IMR-90 (cell line): ENCODE measurements around the gene TGFB1. TPM values are rescaled to one million over a fixed set of nuclear protein-coding genes. Genes with fewer than 3 reads are reported as not detected.
A peak's percentile ranks its signal among the peaks of the same experiment; 100 is the strongest.

Experiments
- ATAC-seq: fragments of 200-7000 bp; cut with Tn5 transposase; 2 replicates; pipeline ENCODE4 v1.9.1; 2020; ENCODE audit warnings: low read depth, mild to moderate bottlenecking, moderate library complexity
- BruUV-seq: library from RNA; stranded (reverse); fragments of 400-500 nt; replicated peaks from 2 replicates; lab custom pipeline; 2021; lab: Mats Ljungman, UMichigan
- CTCF ChIA-PET: fragments of 300-600 bp; formaldehyde crosslinking; extraction: SDS; loops from one replicate; lab custom pipeline; 2021; ENCODE audit warnings: antibody characterized with exemption; lab: Yijun Ruan, JAX
- POLR2A ChIA-PET: fragments of 300-600 bp; sonication (Branson Sonifier 250); formaldehyde crosslinking; loops from one replicate; lab custom pipeline; 2022; ENCODE audit warnings: antibody characterized with exemption; ENCODE audit not compliant: unreplicated experiment; lab: Charles Lee
- DNase-seq: peaks from one replicate; pipeline ENCODE4 v3.0.0; 2013
- H2AFZ ChIP-seq: replicated peaks from 2 replicates; pipeline ENCODE3; 2013; ENCODE audit warnings: low read length, mild to moderate bottlenecking; ENCODE audit not compliant: poor library complexity
- H2AK5ac ChIP-seq: 2 replicates; pipeline ENCODE4 v1.6.1; 2013; ENCODE audit warnings: low read depth, low read length, inconsistent platforms
- H2AK9ac ChIP-seq: replicated peaks from 2 replicates; pipeline ENCODE3; 2013; ENCODE audit warnings: mild to moderate bottlenecking, low read depth, low read length, moderate library complexity; ENCODE audit not compliant: poor library complexity
- H2BK120ac ChIP-seq: 2 replicates; pipeline ENCODE4 v1.6.1; 2013; ENCODE audit warnings: low read depth, low read length, inconsistent platforms
- H2BK15ac ChIP-seq: 3 replicates; pipeline ENCODE4 v1.6.1; 2013; ENCODE audit warnings: low read depth, low read length, inconsistent platforms
- H2BK20ac ChIP-seq: 2 replicates; pipeline ENCODE4 v1.6.1; 2013; ENCODE audit warnings: low read depth, mild to moderate bottlenecking, inconsistent platforms, low read length, moderate library complexity
- H2BK5ac ChIP-seq: 2 replicates; pipeline ENCODE4 v1.6.1; 2013; ENCODE audit warnings: mild to moderate bottlenecking, low read depth, low read length, inconsistent platforms; ENCODE audit not compliant: poor library complexity, severe bottlenecking
- H3K14ac ChIP-seq: replicated peaks from 2 replicates; pipeline ENCODE4 v1.6.1; 2013; ENCODE audit warnings: low read depth, low read length, inconsistent platforms
- H3K18ac ChIP-seq: 2 replicates; pipeline ENCODE4 v1.6.1; 2013; ENCODE audit warnings: low read depth, low read length, control low read depth
- H3K23ac ChIP-seq: 2 replicates; pipeline ENCODE4 v1.6.1; 2013; ENCODE audit warnings: low read depth, low read length, inconsistent platforms
- H3K27ac ChIP-seq: 2 replicates; pipeline ENCODE4 v1.5.1; 2013; ENCODE audit warnings: mild to moderate bottlenecking, control low read depth, low read length; ENCODE audit not compliant: insufficient read depth
- H3K27me3 ChIP-seq: 2 replicates; pipeline ENCODE4 v1.6.1; 2013; ENCODE audit warnings: low read length; ENCODE audit not compliant: control insufficient read depth, insufficient read depth
- H3K36me3 ChIP-seq: 2 replicates; pipeline ENCODE4 v1.6.1; 2013; ENCODE audit warnings: low read length, mixed read lengths; ENCODE audit not compliant: control insufficient read depth, insufficient read depth
- H3K4ac ChIP-seq: 2 replicates; pipeline ENCODE4 v1.6.1; 2013; ENCODE audit warnings: low read depth, low read length, inconsistent platforms
- H3K4me1 ChIP-seq: 2 replicates; pipeline ENCODE4 v1.6.1; 2013; ENCODE audit warnings: low read length, mixed read lengths; ENCODE audit not compliant: control insufficient read depth, insufficient read depth
- H3K4me2 ChIP-seq: 2 replicates; pipeline ENCODE4 v1.6.1; 2013; ENCODE audit warnings: low read depth, mild to moderate bottlenecking, control low read depth, low read length, moderate library complexity
- H3K4me3 ChIP-seq: 2 replicates; pipeline ENCODE4 v1.5.1; 2013; ENCODE audit warnings: low read depth, mild to moderate bottlenecking, control low read depth, low read length, moderate library complexity; ENCODE audit not compliant: insufficient read depth
- H3K56ac ChIP-seq: 2 replicates; pipeline ENCODE4 v1.6.1; 2013; ENCODE audit warnings: low read length, inconsistent platforms; ENCODE audit not compliant: insufficient read depth; ENCODE audit errors: extremely low read depth
- H3K79me1 ChIP-seq, 2 experiments: 2 replicates each; pipeline ENCODE4 v1.6.1; 2013; ENCODE audit warnings: low read length in 2 of 2, inconsistent platforms in 1 of 2, low read depth in 1 of 2
- H3K9ac ChIP-seq: 2 replicates; pipeline ENCODE4 v1.6.1; 2013; ENCODE audit warnings: low read depth, low read length, control low read depth
- H3K9me1 ChIP-seq: 2 replicates; pipeline ENCODE4 v1.6.1; 2013; ENCODE audit warnings: low read length, inconsistent platforms; ENCODE audit not compliant: insufficient read depth
- H3K9me3 ChIP-seq: 2 replicates; pipeline ENCODE4 v1.6.1; 2013; ENCODE audit warnings: low read length; ENCODE audit not compliant: control insufficient read depth, insufficient read depth
- H4K20me1 ChIP-seq: 2 replicates; pipeline ENCODE4 v1.6.1; 2013; ENCODE audit warnings: low read length, inconsistent platforms; ENCODE audit not compliant: insufficient read depth
- H4K5ac ChIP-seq: 2 replicates; pipeline ENCODE4 v1.6.1; 2013; ENCODE audit warnings: mild to moderate bottlenecking, low read depth, low read length, control low read depth
- H4K8ac ChIP-seq, 2 experiments: 2 replicates each; pipeline ENCODE4 v1.6.1; 2013; ENCODE audit warnings: low read depth in 2 of 2, low read length in 2 of 2, control low read depth in 1 of 2, inconsistent platforms in 1 of 2
- H4K91ac ChIP-seq: 2 replicates; pipeline ENCODE4 v1.6.1; 2013; ENCODE audit warnings: low read depth, low read length, inconsistent platforms; ENCODE audit not compliant: insufficient read depth
- BHLHE40 ChIP-seq: fragments of 150-350 bp; IDR thresholded peaks from 2 replicates; pipeline ENCODE4 v1.6.1; 2016; ENCODE audit warnings: mild to moderate bottlenecking, low read depth, low read length
- ELK1 ChIP-seq: fragments of 150-350 bp; IDR thresholded peaks from 2 replicates; pipeline ENCODE4 v1.6.1; 2016; ENCODE audit warnings: low read depth, mild to moderate bottlenecking, low read length, moderate library complexity, borderline replicate concordance
- FOS ChIP-seq: fragments of 150-350 bp; IDR thresholded peaks from 2 replicates; pipeline ENCODE4 v1.6.1; 2016; ENCODE audit warnings: low read depth, low read length
- NFE2L2 ChIP-seq: fragments of 150-350 bp; IDR thresholded peaks from 2 replicates; pipeline ENCODE4 v1.6.1; 2016; ENCODE audit warnings: low read depth, mild to moderate bottlenecking, low read length
- RFX5 ChIP-seq: IDR thresholded peaks from 2 replicates; pipeline ENCODE4 v1.8.0; 2012; ENCODE audit warnings: low read depth, mild to moderate bottlenecking, low read length, moderate library complexity
- USF2 ChIP-seq: fragments of 150-350 bp; IDR thresholded peaks from 2 replicates; pipeline ENCODE4 v1.6.1; 2017; ENCODE audit warnings: mild to moderate bottlenecking, antibody characterized with exemption, low read length, low read depth
- WGBS, 2 experiments: methylation state at CpG; one replicate each; pipeline versions ENCODE4 v1.1.5 to v1.1.7; 2013; ENCODE audit warnings: missing lambda C conversion rate in 2 of 2; ENCODE audit not compliant: insufficient read length in 1 of 2; ENCODE audit errors: extremely low coverage in 2 of 2; 5-methylcytosine and 5-hydroxymethylcytosine counted together
- dilution Hi-C: fragments of 300-500 bp; cut with HindIII; formaldehyde crosslinking; loops from one replicate; pipeline ENCODE4 v1.14.3; 2018; ENCODE audit warnings: low sequenced_read_pairs; ENCODE audit not compliant: unreplicated experiment
- in situ Hi-C: fragments of 300-500 bp; cut with MboI; formaldehyde crosslinking; loops from 3 replicates; pipeline ENCODE4 v1.14.3; 2019; ENCODE audit warnings: low sequenced_read_pairs, inconsistent platforms, mixed read lengths
- intact Hi-C: fragments of 100-400 bp; cut with micrococcal nuclease; formaldehyde crosslinking; loops from 2 replicates; pipeline ENCODE4 v1.10.0; 2022
- polyA plus RNA-seq, 3 experiments: library from polyadenylated mRNA; depleted of rRNA; stranded (reverse); fragments of >200 nt; gene quantifications; 2 replicates each; pipeline ENCODE4 v1.2.3, GENCODE V29; 2012; ENCODE audit warnings: low replicate concordance in 1 of 3
- total RNA-seq: library from RNA; depleted of rRNA; stranded (reverse); fragments of >200 nt; gene quantifications from 2 replicates; pipeline ENCODE4 v1.2.3, GENCODE V29; 2012
- TF ChIP-seq, protein P1 (sequence below): conservative IDR thresholded peaks from 2 replicates; pipeline ENCODE4 v1.5.1; 2012; ENCODE audit warnings: mild to moderate bottlenecking, low read depth, low read length, improper control_type of control experiment

Gene TGFB1
- total and polyA plus RNA-seq, 2 of the 4 experiments (the other 2 are of a cell fraction) = 3.2 to 26.7 TPM

DNA sequence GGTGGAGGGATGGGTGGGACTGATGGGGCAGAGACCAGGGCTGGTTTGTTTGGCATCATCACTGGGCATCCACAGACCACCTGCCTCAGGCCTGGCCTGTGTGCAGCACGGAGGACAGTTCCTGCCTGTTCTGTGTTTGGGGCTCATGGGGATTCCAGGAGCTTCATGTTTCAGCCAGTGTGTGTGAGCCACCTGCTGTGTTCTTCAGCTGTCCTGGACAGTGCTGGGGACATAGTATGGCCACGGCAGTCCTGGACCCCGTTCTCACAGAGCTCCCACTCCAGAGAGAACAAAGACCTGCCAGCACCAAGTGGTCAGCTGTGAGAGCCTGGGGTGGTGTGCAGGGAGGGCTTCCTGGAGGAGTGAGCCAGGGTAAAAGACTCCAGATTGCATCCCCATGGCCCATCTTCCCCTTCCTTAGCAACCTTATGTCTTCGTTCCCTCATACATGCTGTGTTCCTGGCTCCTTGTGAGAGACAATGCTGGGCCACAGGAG lies 45.7 kb downstream of the TGFB1 start:
- no peaks in the 10 kb centered on the region for H3K27me3 ChIP-seq
- no peak overlapping the region for H2BK120ac ChIP-seq
- peak overlapping the region; percentile 38 for H3K4ac ChIP-seq
- ATAC-seq (no peak), DNase-seq (no peak)
- H2BK20ac ChIP-seq = no peak overlapping the region
- no peak overlapping the region for H3K23ac ChIP-seq
- no peaks in the 10 kb centered on the region; the same call in 1 of the 2 replicates for H3K9me1 ChIP-seq
- peak overlapping the region; percentile 36; the same call in 1 of the 2 replicates for H3K9ac ChIP-seq
- no peak overlapping the region for H3K4me2 ChIP-seq
- H3K79me1 ChIP-seq = peaks cover 14 to 47% of the 10 kb centered on the region in 2 experiments; a peak in 3 of 4 replicates
- TF ChIP-seq USF2 (no peak), RFX5 (no peak), NFE2L2 (no peak), BHLHE40 (no peak), ELK1 (no peak), FOS (no peak)
- TF ChIP-seq, protein P1, sequence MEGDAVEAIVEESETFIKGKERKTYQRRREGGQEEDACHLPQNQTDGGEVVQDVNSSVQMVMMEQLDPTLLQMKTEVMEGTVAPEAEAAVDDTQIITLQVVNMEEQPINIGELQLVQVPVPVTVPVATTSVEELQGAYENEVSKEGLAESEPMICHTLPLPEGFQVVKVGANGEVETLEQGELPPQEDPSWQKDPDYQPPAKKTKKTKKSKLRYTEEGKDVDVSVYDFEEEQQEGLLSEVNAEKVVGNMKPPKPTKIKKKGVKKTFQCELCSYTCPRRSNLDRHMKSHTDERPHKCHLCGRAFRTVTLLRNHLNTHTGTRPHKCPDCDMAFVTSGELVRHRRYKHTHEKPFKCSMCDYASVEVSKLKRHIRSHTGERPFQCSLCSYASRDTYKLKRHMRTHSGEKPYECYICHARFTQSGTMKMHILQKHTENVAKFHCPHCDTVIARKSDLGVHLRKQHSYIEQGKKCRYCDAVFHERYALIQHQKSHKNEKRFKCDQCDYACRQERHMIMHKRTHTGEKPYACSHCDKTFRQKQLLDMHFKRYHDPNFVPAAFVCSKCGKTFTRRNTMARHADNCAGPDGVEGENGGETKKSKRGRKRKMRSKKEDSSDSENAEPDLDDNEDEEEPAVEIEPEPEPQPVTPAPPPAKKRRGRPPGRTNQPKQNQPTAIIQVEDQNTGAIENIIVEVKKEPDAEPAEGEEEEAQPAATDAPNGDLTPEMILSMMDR = no peak
- no CpG with 5 or more reads among the region's 4 CpGs for WGBS, 2 experiments
- H3K56ac ChIP-seq = no peak overlapping the region
- in situ Hi-C loops = no loop called here
- POLR2A ChIA-PET = interaction anchor here (0.6 kb wide), 1 partner anchor 103 kb away, joined by 7 read pairs; no protein-coding TSS in a partner anchor
- H4K8ac ChIP-seq = peak overlapping the region in 1 of 2 experiments; percentile 64; a peak in 1 of 4 replicates
- intact Hi-C loops = loop anchor here (1.0 to 2.0 kb wide), 3 partner anchors 43 to 333 kb away; partner anchors contain the start of gene HNRNPUL1
- no peak overlapping the region for H2BK15ac ChIP-seq
- peaks cover 7% of the 10 kb centered on the region for H3K4me1 ChIP-seq
- H4K91ac ChIP-seq = no peak overlapping the region
- no TSS peak for BruUV-seq
- no peak overlapping the region for H3K4me3 ChIP-seq
- H3K27ac ChIP-seq = peak overlapping the region; percentile 34
- peaks cover 45% of the 10 kb centered on the region for H3K36me3 ChIP-seq
- H3K18ac ChIP-seq = no peak overlapping the region
- H3K9me3 ChIP-seq = no peaks in the 10 kb centered on the region
- no peak overlapping the region for H2AFZ ChIP-seq
- CTCF ChIA-PET = interaction anchor here (0.6 to 1.8 kb wide), 9 partner anchors 9 to 253 kb away, joined by 3 to 8 read pairs (median 4); no protein-coding TSS in a partner anchor
- dilution Hi-C loops = no loop called here
- no peak overlapping the region for H3K14ac ChIP-seq
- peaks cover 19% of the 10 kb centered on the region; the same call in 1 of the 2 replicates for H4K20me1 ChIP-seq
- peak overlapping the region; percentile 12; the same call in 1 of the 2 replicates for H2AK5ac ChIP-seq
- peak overlapping the region; percentile 80 for H2AK9ac ChIP-seq
- H2BK5ac ChIP-seq = peak overlapping the region; percentile 48
- H4K5ac ChIP-seq = 0 out of 2 replicates have a peak overlapping the region, but pooled peaks have one; percentile 31
